HepG2 (cell line): Measurements from ENCODE around the gene SLC22A23. TPM values are rescaled to one million over a fixed set of nuclear protein-coding genes. Genes with fewer than 3 reads are reported as not detected.

Source experiments
- EP300 ChIP-seq, 3 experiments: sonication (generic) in 1 of 3; formaldehyde crosslinking in 1 of 3; IDR thresholded peaks; 2 replicates each; pipeline versions ENCODE4 v1.5.1 to v1.6.1; 2011 to 2020; ENCODE audit warnings: low read depth in 2 of 3, low read length in 2 of 3, borderline replicate concordance in 1 of 3, improper control_type of control experiment in 1 of 3, mild to moderate bottlenecking in 1 of 3, missing genetic modification reagents in 1 of 3, moderate library complexity in 1 of 3
- JDP2 ChIP-seq: sonication (generic); formaldehyde crosslinking; IDR thresholded peaks from 2 replicates; pipeline ENCODE4 v1.8.1; 2022; ENCODE audit warnings: missing genetic modification reagents, borderline replicate concordance
- MAZ ChIP-seq, 2 experiments: sonication (generic) in 1 of 2; formaldehyde crosslinking in 1 of 2; IDR thresholded peaks; 2 replicates each; pipeline versions ENCODE4 v1.5.0 to v1.6.1; 2012 to 2020; ENCODE audit warnings: low read depth in 2 of 2, mild to moderate bottlenecking in 2 of 2, borderline replicate concordance in 1 of 2, improper control_type of control experiment in 1 of 2, low read length in 1 of 2, missing genetic modification reagents in 1 of 2, moderate library complexity in 1 of 2
- NR2C2 ChIP-seq: sonication (generic); formaldehyde crosslinking; IDR thresholded peaks from 2 replicates; pipeline ENCODE4 v1.4.0; 2020; ENCODE audit warnings: missing genetic modification reagents, mild to moderate bottlenecking, moderate library complexity, borderline replicate concordance
- ZSCAN21 ChIP-seq: sonication (generic); formaldehyde crosslinking; IDR thresholded peaks from 2 replicates; pipeline ENCODE4 v1.8.0; 2022; ENCODE audit warnings: mild to moderate bottlenecking, missing genetic modification reagents, moderate library complexity, borderline replicate concordance
- polyA plus RNA-seq, 8 experiments: library from polyadenylated mRNA; depleted of rRNA in 3 of 8; stranded (reverse) in 7 of 8; unstranded in 1 of 8; fragments of >200 nt; fragmentation: Illumina TruSeq in 4 of 8; extraction: Trizol in 4 of 8; gene quantifications; 2 replicates each; pipeline versions ENCODE4 v1.2.1 to v1.2.3, GENCODE V29; 2011 to 2016; ENCODE audit warnings: low read depth in 4 of 8, missing spikeins in 1 of 8, mixed read lengths in 1 of 8; ENCODE audit not compliant: insufficient read depth in 1 of 8
- total RNA-seq, 5 experiments: library from RNA; depleted of rRNA; stranded (reverse); fragments of >200 nt; fragmentation: Illumina TruSeq; extraction: Trizol; gene quantifications; 2 replicates each; pipeline ENCODE4 v1.2.3, GENCODE V29; 2016; ENCODE audit warnings: low read depth in 1 of 5
- TF ChIP-seq, protein P1 (sequence below): sonication (generic); formaldehyde crosslinking; IDR thresholded peaks from 2 replicates; pipeline ENCODE4 v1.9.0; 2022; ENCODE audit warnings: low read depth, missing genetic modification reagents
- TF ChIP-seq, protein P2 (sequence below): sonication (generic); formaldehyde crosslinking; IDR thresholded peaks from 2 replicates; pipeline ENCODE4 v1.5.0; 2020; ENCODE audit warnings: missing genetic modification reagents
- TF ChIP-seq, protein P3 (sequence below): sonication (generic); formaldehyde crosslinking; conservative IDR thresholded peaks from 2 replicates; pipeline ENCODE4 v1.5.0; 2020; ENCODE audit warnings: missing genetic modification reagents
- TF ChIP-seq, protein P4 (sequence below): sonication (generic); formaldehyde crosslinking; IDR thresholded peaks from 2 replicates; pipeline ENCODE4 v1.5.1; 2020; ENCODE audit warnings: mild to moderate bottlenecking, missing genetic modification reagents, moderate library complexity
- TF ChIP-seq, protein P5 (sequence below): sonication (generic); formaldehyde crosslinking; IDR thresholded peaks from 2 replicates; pipeline ENCODE4 v1.4.0; 2020; ENCODE audit warnings: missing genetic modification reagents, mild to moderate bottlenecking, borderline replicate concordance
- TF ChIP-seq, protein P6 (sequence below): sonication (generic); formaldehyde crosslinking; IDR thresholded peaks from 2 replicates; pipeline ENCODE4 v1.4.0; 2020; ENCODE audit warnings: missing genetic modification reagents
- TF ChIP-seq, protein P7 (sequence below): sonication (generic); formaldehyde crosslinking; conservative IDR thresholded peaks from 2 replicates; pipeline ENCODE4 v1.4.0; 2020; ENCODE audit warnings: missing genetic modification reagents

The SLC22A23 gene
- total and polyA plus RNA-seq, 2 of the 13 experiments (the other 11 are each of a cell fraction or from before 2014, with no cell fraction given), result 11.8 to 17.5 TPM

DNA sequence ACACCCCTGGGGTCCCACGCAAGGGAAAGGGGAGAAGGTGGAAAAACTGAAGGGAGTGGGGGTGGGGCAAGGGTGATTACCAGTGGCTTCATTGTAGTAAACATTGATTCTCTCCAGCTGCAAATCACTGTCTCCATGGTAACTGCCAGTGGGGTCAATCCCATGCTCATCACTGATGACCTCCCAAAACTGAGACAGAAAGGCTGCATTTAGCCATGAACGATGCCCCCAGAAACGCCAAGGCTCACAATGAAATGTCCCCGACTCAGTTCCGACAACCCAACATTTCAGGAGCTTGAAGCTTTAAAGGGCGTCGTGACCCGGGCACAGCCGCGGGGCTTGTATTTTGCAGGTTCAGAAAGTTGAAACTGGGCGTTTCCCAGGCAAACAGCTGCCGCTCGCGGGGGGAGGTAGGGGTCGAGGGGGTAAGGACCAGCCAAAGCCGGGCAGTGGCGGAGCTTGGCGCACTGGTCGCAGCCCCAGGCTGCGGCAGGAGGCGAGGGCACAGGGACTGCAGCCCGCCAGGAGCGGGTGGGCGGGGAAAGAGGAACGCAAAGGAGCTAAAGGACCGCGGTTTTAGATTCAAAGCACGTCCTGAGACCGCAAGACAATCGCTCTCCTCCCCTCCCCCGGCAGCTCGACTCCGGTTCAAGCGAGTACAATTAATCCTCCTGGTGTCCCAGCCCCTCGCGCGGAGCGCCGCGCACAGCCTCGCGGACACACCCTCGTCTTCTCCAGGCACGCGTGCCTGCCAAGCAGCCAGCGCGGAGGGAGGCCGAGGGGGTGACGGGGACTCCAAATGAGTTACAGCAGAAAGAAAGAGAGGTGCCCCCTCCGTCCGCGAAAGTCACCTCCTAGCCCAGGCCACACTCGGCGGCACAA, 230.1 kb downstream of the SLC22A23 start (continued):
- TF ChIP-seq, protein P1, sequence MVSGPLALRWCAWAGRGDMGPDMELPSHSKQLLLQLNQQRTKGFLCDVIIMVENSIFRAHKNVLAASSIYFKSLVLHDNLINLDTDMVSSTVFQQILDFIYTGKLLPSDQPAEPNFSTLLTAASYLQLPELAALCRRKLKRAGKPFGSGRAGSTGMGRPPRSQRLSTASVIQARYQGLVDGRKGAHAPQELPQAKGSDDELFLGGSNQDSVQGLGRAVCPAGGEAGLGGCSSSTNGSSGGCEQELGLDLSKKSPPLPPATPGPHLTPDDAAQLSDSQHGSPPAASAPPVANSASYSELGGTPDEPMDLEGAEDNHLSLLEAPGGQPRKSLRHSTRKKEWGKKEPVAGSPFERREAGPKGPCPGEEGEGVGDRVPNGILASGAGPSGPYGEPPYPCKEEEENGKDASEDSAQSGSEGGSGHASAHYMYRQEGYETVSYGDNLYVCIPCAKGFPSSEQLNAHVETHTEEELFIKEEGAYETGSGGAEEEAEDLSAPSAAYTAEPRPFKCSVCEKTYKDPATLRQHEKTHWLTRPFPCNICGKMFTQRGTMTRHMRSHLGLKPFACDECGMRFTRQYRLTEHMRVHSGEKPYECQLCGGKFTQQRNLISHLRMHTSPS, result no peak
- TF ChIP-seq MAZ (IDR thresholded peaks at IDR 0.05; ENCODE audit: borderline replicate concordance, low read depth, low read length), result no peak
- TF ChIP-seq MAZ (CRISPR knock-in tag; IDR thresholded peaks at IDR 0.05; ENCODE audit: low read depth), result no peak
- TF ChIP-seq, protein P2, sequence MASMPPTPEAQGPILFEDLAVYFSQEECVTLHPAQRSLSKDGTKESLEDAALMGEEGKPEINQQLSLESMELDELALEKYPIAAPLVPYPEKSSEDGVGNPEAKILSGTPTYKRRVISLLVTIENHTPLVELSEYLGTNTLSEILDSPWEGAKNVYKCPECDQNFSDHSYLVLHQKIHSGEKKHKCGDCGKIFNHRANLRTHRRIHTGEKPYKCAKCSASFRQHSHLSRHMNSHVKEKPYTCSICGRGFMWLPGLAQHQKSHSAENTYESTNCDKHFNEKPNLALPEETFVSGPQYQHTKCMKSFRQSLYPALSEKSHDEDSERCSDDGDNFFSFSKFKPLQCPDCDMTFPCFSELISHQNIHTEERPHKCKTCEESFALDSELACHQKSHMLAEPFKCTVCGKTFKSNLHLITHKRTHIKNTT (CRISPR knock-in tag), result no peak
- TF ChIP-seq, protein P3, sequence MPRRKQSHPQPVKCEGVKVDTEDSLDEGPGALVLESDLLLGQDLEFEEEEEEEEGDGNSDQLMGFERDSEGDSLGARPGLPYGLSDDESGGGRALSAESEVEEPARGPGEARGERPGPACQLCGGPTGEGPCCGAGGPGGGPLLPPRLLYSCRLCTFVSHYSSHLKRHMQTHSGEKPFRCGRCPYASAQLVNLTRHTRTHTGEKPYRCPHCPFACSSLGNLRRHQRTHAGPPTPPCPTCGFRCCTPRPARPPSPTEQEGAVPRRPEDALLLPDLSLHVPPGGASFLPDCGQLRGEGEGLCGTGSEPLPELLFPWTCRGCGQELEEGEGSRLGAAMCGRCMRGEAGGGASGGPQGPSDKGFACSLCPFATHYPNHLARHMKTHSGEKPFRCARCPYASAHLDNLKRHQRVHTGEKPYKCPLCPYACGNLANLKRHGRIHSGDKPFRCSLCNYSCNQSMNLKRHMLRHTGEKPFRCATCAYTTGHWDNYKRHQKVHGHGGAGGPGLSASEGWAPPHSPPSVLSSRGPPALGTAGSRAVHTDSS (CRISPR knock-in tag), result no peak
- no peak; the same call in 1 of the 2 replicates for TF ChIP-seq ZSCAN21
- TF ChIP-seq, protein P4, sequence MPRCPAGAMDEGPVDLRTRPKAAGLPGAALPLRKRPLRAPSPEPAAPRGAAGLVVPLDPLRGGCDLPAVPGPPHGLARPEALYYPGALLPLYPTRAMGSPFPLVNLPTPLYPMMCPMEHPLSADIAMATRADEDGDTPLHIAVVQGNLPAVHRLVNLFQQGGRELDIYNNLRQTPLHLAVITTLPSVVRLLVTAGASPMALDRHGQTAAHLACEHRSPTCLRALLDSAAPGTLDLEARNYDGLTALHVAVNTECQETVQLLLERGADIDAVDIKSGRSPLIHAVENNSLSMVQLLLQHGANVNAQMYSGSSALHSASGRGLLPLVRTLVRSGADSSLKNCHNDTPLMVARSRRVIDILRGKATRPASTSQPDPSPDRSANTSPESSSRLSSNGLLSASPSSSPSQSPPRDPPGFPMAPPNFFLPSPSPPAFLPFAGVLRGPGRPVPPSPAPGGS (CRISPR knock-in tag), result no peak
- peak; percentile 37; the same call in 1 of the 2 replicates for TF ChIP-seq NR2C2 (CRISPR knock-in tag)
- no peak for TF ChIP-seq EP300 (IDR thresholded peaks at IDR 0.05; ENCODE audit: low read depth in 2 of 2, low read length in 2 of 2)
- TF ChIP-seq EP300 (CRISPR knock-in tag; IDR thresholded peaks at IDR 0.05; ENCODE audit: borderline replicate concordance), result no peak
- no peak for TF ChIP-seq JDP2 (CRISPR knock-in tag)
- TF ChIP-seq, protein P5, sequence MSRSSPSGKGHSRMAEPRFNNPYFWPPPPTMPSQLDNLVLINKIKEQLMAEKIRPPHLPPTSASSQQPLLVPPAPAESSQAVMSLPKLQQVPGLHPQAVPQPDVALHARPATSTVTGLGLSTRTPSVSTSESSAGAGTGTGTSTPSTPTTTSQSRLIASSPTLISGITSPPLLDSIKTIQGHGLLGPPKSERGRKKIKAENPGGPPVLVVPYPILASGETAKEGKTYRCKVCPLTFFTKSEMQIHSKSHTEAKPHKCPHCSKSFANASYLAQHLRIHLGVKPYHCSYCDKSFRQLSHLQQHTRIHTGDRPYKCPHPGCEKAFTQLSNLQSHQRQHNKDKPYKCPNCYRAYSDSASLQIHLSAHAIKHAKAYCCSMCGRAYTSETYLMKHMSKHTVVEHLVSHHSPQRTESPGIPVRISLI, result no peak
- TF ChIP-seq, protein P6, sequence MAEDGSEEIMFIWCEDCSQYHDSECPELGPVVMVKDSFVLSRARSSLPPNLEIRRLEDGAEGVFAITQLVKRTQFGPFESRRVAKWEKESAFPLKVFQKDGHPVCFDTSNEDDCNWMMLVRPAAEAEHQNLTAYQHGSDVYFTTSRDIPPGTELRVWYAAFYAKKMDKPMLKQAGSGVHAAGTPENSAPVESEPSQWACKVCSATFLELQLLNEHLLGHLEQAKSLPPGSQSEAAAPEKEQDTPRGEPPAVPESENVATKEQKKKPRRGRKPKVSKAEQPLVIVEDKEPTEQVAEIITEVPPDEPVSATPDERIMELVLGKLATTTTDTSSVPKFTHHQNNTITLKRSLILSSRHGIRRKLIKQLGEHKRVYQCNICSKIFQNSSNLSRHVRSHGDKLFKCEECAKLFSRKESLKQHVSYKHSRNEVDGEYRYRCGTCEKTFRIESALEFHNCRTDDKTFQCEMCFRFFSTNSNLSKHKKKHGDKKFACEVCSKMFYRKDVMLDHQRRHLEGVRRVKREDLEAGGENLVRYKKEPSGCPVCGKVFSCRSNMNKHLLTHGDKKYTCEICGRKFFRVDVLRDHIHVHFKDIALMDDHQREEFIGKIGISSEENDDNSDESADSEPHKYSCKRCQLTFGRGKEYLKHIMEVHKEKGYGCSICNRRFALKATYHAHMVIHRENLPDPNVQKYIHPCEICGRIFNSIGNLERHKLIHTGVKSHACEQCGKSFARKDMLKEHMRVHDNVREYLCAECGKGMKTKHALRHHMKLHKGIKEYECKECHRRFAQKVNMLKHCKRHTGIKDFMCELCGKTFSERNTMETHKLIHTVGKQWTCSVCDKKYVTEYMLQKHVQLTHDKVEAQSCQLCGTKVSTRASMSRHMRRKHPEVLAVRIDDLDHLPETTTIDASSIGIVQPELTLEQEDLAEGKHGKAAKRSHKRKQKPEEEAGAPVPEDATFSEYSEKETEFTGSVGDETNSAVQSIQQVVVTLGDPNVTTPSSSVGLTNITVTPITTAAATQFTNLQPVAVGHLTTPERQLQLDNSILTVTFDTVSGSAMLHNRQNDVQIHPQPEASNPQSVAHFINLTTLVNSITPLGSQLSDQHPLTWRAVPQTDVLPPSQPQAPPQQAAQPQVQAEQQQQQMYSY (CRISPR knock-in tag), result no peak
- TF ChIP-seq, protein P7, sequence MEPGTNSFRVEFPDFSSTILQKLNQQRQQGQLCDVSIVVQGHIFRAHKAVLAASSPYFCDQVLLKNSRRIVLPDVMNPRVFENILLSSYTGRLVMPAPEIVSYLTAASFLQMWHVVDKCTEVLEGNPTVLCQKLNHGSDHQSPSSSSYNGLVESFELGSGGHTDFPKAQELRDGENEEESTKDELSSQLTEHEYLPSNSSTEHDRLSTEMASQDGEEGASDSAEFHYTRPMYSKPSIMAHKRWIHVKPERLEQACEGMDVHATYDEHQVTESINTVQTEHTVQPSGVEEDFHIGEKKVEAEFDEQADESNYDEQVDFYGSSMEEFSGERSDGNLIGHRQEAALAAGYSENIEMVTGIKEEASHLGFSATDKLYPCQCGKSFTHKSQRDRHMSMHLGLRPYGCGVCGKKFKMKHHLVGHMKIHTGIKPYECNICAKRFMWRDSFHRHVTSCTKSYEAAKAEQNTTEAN (CRISPR knock-in tag), result no peak
